LNCAP (cell line): ENCODE measurements around the gene MAP3K7CL.

Experiments
- CTCF ChIP-seq: fragments of 450-650 bp; IDR thresholded peaks from 2 replicates; pipeline ENCODE4 v1.5.1; 2017; ENCODE audit warnings: mild to moderate bottlenecking

The MAP3K7CL gene

DNA sequence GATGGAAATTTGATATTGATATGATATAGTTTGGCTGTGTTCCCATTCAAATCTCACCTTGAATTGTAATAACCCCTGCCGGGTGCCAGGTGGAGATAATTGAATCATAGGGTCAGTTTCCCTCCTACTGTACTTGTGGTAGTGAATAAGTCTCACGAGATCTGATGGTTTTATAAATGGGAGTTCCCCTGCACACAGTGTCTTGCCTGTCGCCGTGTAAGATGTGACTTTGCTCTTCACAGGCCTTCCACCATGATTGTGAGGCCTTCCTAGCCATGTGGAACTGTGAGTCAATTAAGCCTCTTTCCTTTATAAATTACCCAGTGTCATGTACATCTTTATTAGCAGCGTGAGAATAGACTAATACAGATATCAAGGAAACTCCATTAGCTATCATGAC lies 74.6 kb downstream of the MAP3K7CL start:
- TF ChIP-seq CTCF, result no peak

GRCh38 chr21:29205988-29206387 lies 75.5 kb downstream of the MAP3K7CL start:
- no peak for TF ChIP-seq CTCF

GRCh38 chr21:29206445-29206844 lies 76.0 kb downstream of the MAP3K7CL start:
- TF ChIP-seq CTCF, result no peak

- no peak for TF ChIP-seq CTCF
Observed at GRCh38 chr21:29207201-29207600, 76.8 kb downstream of the MAP3K7CL start.

DNA sequence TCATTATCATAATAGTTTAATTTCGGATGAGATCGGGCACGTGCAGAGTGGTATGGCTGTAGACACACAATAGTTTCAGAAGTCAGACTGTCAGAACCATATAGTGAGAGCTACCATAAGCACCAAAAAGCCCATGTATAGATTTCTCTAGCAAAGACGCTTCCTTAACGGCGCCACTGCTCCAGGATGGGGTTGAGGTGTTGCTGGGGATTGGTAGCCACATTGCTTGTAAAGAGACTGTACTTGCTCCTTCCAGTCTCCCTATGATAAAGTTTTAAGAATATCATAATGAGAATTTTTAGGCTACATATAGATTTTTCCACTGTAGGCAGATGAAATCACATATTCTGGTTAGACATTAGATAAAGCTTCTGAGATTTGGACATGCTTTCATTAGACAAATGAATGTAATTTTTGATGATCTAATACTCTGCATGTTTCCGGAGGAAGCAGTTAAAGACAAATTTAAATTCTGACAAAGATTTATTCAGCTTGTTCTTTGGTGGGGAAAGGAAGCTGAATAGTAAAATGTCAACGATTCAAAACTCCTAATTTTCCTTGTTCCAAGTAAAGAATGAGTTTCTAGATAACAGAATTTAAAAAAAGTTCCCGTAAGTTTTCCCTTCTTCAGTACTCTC lies 77.7 kb downstream of the MAP3K7CL start:
- no peak for TF ChIP-seq CTCF

DNA sequence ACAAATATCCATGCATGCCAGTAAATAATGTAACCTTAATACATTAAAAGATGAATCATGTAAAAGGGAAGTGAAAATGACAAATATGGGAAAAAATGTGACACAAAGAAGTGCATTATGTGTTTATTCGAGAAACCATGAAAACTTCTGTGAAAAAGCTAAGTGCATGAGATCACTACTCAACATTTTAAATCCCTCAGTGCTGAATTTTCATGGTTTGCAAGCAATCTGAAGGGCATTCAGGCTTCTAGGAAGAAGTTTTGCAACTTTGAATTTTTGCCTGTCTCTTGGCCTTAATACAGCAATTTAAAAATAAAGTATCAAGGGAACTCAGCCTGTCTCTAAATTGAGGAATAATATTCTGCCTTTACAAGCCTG lies 78.2 kb downstream of the MAP3K7CL start:
- no peak for TF ChIP-seq CTCF

DNA sequence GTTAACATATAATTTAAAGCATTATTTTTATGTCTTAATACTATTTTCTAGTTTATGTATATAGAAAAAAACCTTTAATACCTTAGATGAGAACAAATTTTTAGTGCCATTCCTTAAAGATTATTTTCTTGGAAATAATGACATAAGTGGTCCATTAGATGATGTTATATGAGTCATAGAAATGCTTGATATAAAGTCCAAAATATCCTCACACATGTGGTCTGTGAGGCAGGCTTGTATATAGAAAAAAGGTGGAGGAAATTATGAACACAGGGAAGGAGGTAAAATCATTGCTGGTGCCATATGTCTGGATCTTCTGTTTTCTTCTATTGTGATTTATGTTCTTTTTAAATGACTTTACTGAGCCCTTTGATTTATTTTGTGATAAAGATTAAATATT lies 79.3 kb downstream of the MAP3K7CL start:
- TF ChIP-seq CTCF, result no peak

DNA sequence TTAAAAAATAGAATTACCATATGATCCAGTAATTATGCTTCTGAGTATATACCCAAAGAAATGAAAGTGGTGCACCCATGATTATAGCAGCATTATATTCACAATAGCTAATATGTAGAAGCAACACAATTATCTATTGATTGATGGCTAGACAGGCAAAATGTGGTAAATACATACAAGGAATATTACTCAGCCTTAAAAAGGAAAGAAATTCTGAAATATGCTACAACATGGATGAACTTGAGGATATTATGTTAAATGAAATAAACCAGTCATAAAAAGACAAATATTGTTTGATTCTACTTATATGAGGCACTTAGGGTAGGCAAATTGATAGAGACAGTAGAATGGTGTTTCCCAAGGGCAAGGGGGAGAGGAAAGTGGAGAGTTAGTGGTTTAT lies 80.8 kb downstream of the MAP3K7CL start:
- no peak for TF ChIP-seq CTCF
